IMR-90 (cell line): Measurements from ENCODE around the gene ZNF341. TPM values are rescaled to one million over a fixed set of nuclear protein-coding genes. Genes with fewer than 3 reads are reported as not detected.

Experiments
- ATAC-seq: fragments of 200-7000 bp; cut with Tn5 transposase; 2 replicates; pipeline ENCODE4 v1.9.1; 2020; ENCODE audit warnings: low read depth, mild to moderate bottlenecking, moderate library complexity
- BruUV-seq: library from RNA; stranded (reverse); fragments of 400-500 nt; replicated peaks from 2 replicates; lab custom pipeline; 2021; lab: Mats Ljungman, UMichigan
- CTCF ChIA-PET: fragments of 300-600 bp; formaldehyde crosslinking; extraction: SDS; loops from one replicate; lab custom pipeline; 2021; ENCODE audit warnings: antibody characterized with exemption; lab: Yijun Ruan, JAX
- POLR2A ChIA-PET: fragments of 300-600 bp; sonication (Branson Sonifier 250); formaldehyde crosslinking; loops from one replicate; lab custom pipeline; 2022; ENCODE audit warnings: antibody characterized with exemption; ENCODE audit not compliant: unreplicated experiment; lab: Charles Lee
- DNase-seq: peaks from one replicate; pipeline ENCODE4 v3.0.0; 2013
- H2AFZ ChIP-seq: replicated peaks from 2 replicates; pipeline ENCODE3; 2013; ENCODE audit warnings: low read length, mild to moderate bottlenecking; ENCODE audit not compliant: poor library complexity
- H2AK5ac ChIP-seq: 2 replicates; pipeline ENCODE4 v1.6.1; 2013; ENCODE audit warnings: low read depth, low read length, inconsistent platforms
- H2AK9ac ChIP-seq: replicated peaks from 2 replicates; pipeline ENCODE3; 2013; ENCODE audit warnings: mild to moderate bottlenecking, low read depth, low read length, moderate library complexity; ENCODE audit not compliant: poor library complexity
- H2BK120ac ChIP-seq: 2 replicates; pipeline ENCODE4 v1.6.1; 2013; ENCODE audit warnings: low read depth, low read length, inconsistent platforms
- H2BK15ac ChIP-seq: 3 replicates; pipeline ENCODE4 v1.6.1; 2013; ENCODE audit warnings: low read depth, low read length, inconsistent platforms
- H2BK20ac ChIP-seq: 2 replicates; pipeline ENCODE4 v1.6.1; 2013; ENCODE audit warnings: low read depth, mild to moderate bottlenecking, inconsistent platforms, low read length, moderate library complexity
- H2BK5ac ChIP-seq: 2 replicates; pipeline ENCODE4 v1.6.1; 2013; ENCODE audit warnings: mild to moderate bottlenecking, low read depth, low read length, inconsistent platforms; ENCODE audit not compliant: poor library complexity, severe bottlenecking
- H3K14ac ChIP-seq: replicated peaks from 2 replicates; pipeline ENCODE4 v1.6.1; 2013; ENCODE audit warnings: low read depth, low read length, inconsistent platforms
- H3K18ac ChIP-seq: 2 replicates; pipeline ENCODE4 v1.6.1; 2013; ENCODE audit warnings: low read depth, low read length, control low read depth
- H3K23ac ChIP-seq: 2 replicates; pipeline ENCODE4 v1.6.1; 2013; ENCODE audit warnings: low read depth, low read length, inconsistent platforms
- H3K27ac ChIP-seq: 2 replicates; pipeline ENCODE4 v1.5.1; 2013; ENCODE audit warnings: mild to moderate bottlenecking, control low read depth, low read length; ENCODE audit not compliant: insufficient read depth
- H3K27me3 ChIP-seq: 2 replicates; pipeline ENCODE4 v1.6.1; 2013; ENCODE audit warnings: low read length; ENCODE audit not compliant: control insufficient read depth, insufficient read depth
- H3K36me3 ChIP-seq: 2 replicates; pipeline ENCODE4 v1.6.1; 2013; ENCODE audit warnings: low read length, mixed read lengths; ENCODE audit not compliant: control insufficient read depth, insufficient read depth
- H3K4ac ChIP-seq: 2 replicates; pipeline ENCODE4 v1.6.1; 2013; ENCODE audit warnings: low read depth, low read length, inconsistent platforms
- H3K4me1 ChIP-seq: 2 replicates; pipeline ENCODE4 v1.6.1; 2013; ENCODE audit warnings: low read length, mixed read lengths; ENCODE audit not compliant: control insufficient read depth, insufficient read depth
- H3K4me2 ChIP-seq: 2 replicates; pipeline ENCODE4 v1.6.1; 2013; ENCODE audit warnings: low read depth, mild to moderate bottlenecking, control low read depth, low read length, moderate library complexity
- H3K4me3 ChIP-seq: 2 replicates; pipeline ENCODE4 v1.5.1; 2013; ENCODE audit warnings: low read depth, mild to moderate bottlenecking, control low read depth, low read length, moderate library complexity; ENCODE audit not compliant: insufficient read depth
- H3K56ac ChIP-seq: 2 replicates; pipeline ENCODE4 v1.6.1; 2013; ENCODE audit warnings: low read length, inconsistent platforms; ENCODE audit not compliant: insufficient read depth; ENCODE audit errors: extremely low read depth
- H3K79me1 ChIP-seq, 2 experiments: 2 replicates each; pipeline ENCODE4 v1.6.1; 2013; ENCODE audit warnings: low read length in 2 of 2, inconsistent platforms in 1 of 2, low read depth in 1 of 2
- H3K9ac ChIP-seq: 2 replicates; pipeline ENCODE4 v1.6.1; 2013; ENCODE audit warnings: low read depth, low read length, control low read depth
- H3K9me1 ChIP-seq: 2 replicates; pipeline ENCODE4 v1.6.1; 2013; ENCODE audit warnings: low read length, inconsistent platforms; ENCODE audit not compliant: insufficient read depth
- H3K9me3 ChIP-seq: 2 replicates; pipeline ENCODE4 v1.6.1; 2013; ENCODE audit warnings: low read length; ENCODE audit not compliant: control insufficient read depth, insufficient read depth
- H4K20me1 ChIP-seq: 2 replicates; pipeline ENCODE4 v1.6.1; 2013; ENCODE audit warnings: low read length, inconsistent platforms; ENCODE audit not compliant: insufficient read depth
- H4K5ac ChIP-seq: 2 replicates; pipeline ENCODE4 v1.6.1; 2013; ENCODE audit warnings: mild to moderate bottlenecking, low read depth, low read length, control low read depth
- H4K8ac ChIP-seq, 2 experiments: 2 replicates each; pipeline ENCODE4 v1.6.1; 2013; ENCODE audit warnings: low read depth in 2 of 2, low read length in 2 of 2, control low read depth in 1 of 2, inconsistent platforms in 1 of 2
- H4K91ac ChIP-seq: 2 replicates; pipeline ENCODE4 v1.6.1; 2013; ENCODE audit warnings: low read depth, low read length, inconsistent platforms; ENCODE audit not compliant: insufficient read depth
- BHLHE40 ChIP-seq: fragments of 150-350 bp; IDR thresholded peaks from 2 replicates; pipeline ENCODE4 v1.6.1; 2016; ENCODE audit warnings: mild to moderate bottlenecking, low read depth, low read length
- CEBPB ChIP-seq: IDR thresholded peaks from 2 replicates; pipeline ENCODE4 v1.6.1; 2012; ENCODE audit warnings: low read depth, low read length, improper control_type of control experiment
- CHD1 ChIP-seq: IDR thresholded peaks from 2 replicates; pipeline ENCODE4 v1.6.1; 2012; ENCODE audit warnings: low read depth, low read length, improper control_type of control experiment
- FOS ChIP-seq: fragments of 150-350 bp; IDR thresholded peaks from 2 replicates; pipeline ENCODE4 v1.6.1; 2016; ENCODE audit warnings: low read depth, low read length
- MAFK ChIP-seq: IDR thresholded peaks from 2 replicates; pipeline ENCODE4 v1.6.1; 2012; ENCODE audit warnings: low read depth, low read length, improper control_type of control experiment
- MAZ ChIP-seq: IDR thresholded peaks from 2 replicates; pipeline ENCODE4 v1.6.1; 2012; ENCODE audit warnings: low read depth, mild to moderate bottlenecking, low read length, improper control_type of control experiment, moderate library complexity, borderline replicate concordance
- MXI1 ChIP-seq: IDR thresholded peaks from 2 replicates; pipeline ENCODE4 v1.6.1; 2012; ENCODE audit warnings: low read depth, mild to moderate bottlenecking, low read length, moderate library complexity, borderline replicate concordance
- NFE2L2 ChIP-seq: fragments of 150-350 bp; IDR thresholded peaks from 2 replicates; pipeline ENCODE4 v1.6.1; 2016; ENCODE audit warnings: low read depth, mild to moderate bottlenecking, low read length
- POLR2A ChIP-seq: IDR thresholded peaks from 2 replicates; pipeline ENCODE4 v1.6.1; 2012; ENCODE audit warnings: mild to moderate bottlenecking, low read depth, low read length
- RAD21 ChIP-seq: IDR thresholded peaks from 2 replicates; pipeline ENCODE4 v1.6.1; 2012; ENCODE audit warnings: low read length, improper control_type of control experiment
- RCOR1 ChIP-seq: IDR thresholded peaks from 2 replicates; pipeline ENCODE4 v1.6.1; 2012; ENCODE audit warnings: mild to moderate bottlenecking, low read length, improper control_type of control experiment; ENCODE audit not compliant: insufficient replicate concordance
- RFX5 ChIP-seq: IDR thresholded peaks from 2 replicates; pipeline ENCODE4 v1.8.0; 2012; ENCODE audit warnings: low read depth, mild to moderate bottlenecking, low read length, moderate library complexity
- SMC3 ChIP-seq: fragments of 150-350 bp; IDR thresholded peaks from 2 replicates; pipeline ENCODE4 v1.6.1; 2016; ENCODE audit warnings: low read depth, mild to moderate bottlenecking, antibody characterized with exemption, low read length, moderate library complexity
- WGBS, 2 experiments: methylation state at CpG; one replicate each; pipeline versions ENCODE4 v1.1.5 to v1.1.7; 2013; ENCODE audit warnings: missing lambda C conversion rate in 2 of 2; ENCODE audit not compliant: insufficient read length in 1 of 2; ENCODE audit errors: extremely low coverage in 2 of 2; 5-methylcytosine and 5-hydroxymethylcytosine counted together
- dilution Hi-C: fragments of 300-500 bp; cut with HindIII; formaldehyde crosslinking; loops from one replicate; pipeline ENCODE4 v1.14.3; 2018; ENCODE audit warnings: low sequenced_read_pairs; ENCODE audit not compliant: unreplicated experiment
- in situ Hi-C: fragments of 300-500 bp; cut with MboI; formaldehyde crosslinking; loops from 3 replicates; pipeline ENCODE4 v1.14.3; 2019; ENCODE audit warnings: low sequenced_read_pairs, inconsistent platforms, mixed read lengths
- intact Hi-C: fragments of 100-400 bp; cut with micrococcal nuclease; formaldehyde crosslinking; loops from 2 replicates; pipeline ENCODE4 v1.10.0; 2022
- polyA plus RNA-seq, 3 experiments: library from polyadenylated mRNA; depleted of rRNA; stranded (reverse); fragments of >200 nt; gene quantifications; 2 replicates each; pipeline ENCODE4 v1.2.3, GENCODE V29; 2012; ENCODE audit warnings: low replicate concordance in 1 of 3
- total RNA-seq: library from RNA; depleted of rRNA; stranded (reverse); fragments of >200 nt; gene quantifications from 2 replicates; pipeline ENCODE4 v1.2.3, GENCODE V29; 2012
- TF ChIP-seq, protein P1 (sequence below): fragments of 150-350 bp; IDR thresholded peaks from 2 replicates; pipeline ENCODE4 v1.6.1; 2016; ENCODE audit warnings: low read depth, mild to moderate bottlenecking, low read length, moderate library complexity, borderline replicate concordance
- TF ChIP-seq, protein P2 (sequence below): conservative IDR thresholded peaks from 2 replicates; pipeline ENCODE4 v1.5.1; 2012; ENCODE audit warnings: mild to moderate bottlenecking, low read depth, low read length, improper control_type of control experiment
- TF ChIP-seq, protein P3 (sequence below): fragments of 150-350 bp; IDR thresholded peaks from 2 replicates; pipeline ENCODE4 v1.6.1; 2017; ENCODE audit warnings: mild to moderate bottlenecking, antibody characterized with exemption, low read length, low read depth

ZNF341 gene
- total and polyA plus RNA-seq, 2 of the 4 experiments (the other 2 are of a cell fraction) = 1.1 to 3.4 TPM

DNA sequence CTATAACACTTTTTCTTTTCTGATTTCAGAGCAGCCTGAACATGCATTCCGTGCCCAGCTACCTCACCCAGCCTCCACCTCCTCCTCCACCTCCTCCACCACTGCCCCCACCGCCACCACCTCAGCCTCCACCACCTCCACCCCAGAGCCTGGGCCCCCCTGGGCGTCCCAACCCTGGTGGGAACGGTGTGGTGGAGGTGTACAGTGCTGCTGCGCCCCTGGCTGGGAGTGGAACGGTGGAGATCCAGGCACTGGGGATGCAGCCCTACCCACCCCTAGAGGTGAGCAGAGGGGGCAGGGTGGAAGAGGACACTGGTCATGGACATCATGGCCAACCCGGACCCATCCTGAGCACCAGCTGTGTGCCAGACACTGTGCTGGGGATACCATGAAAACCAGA, 21.3 kb downstream of the ZNF341 start:
- Histone ChIP-seq H3K27me3 (no peaks in the 10 kb centered on the region), H3K4me2 (no peak overlapping the region), H3K9me1 (no peaks in the 10 kb centered on the region), H4K91ac (no peak overlapping the region), H3K36me3 (peaks cover 19% of the 10 kb centered on the region), H2BK15ac (no peak overlapping the region), H2AFZ (no peak overlapping the region), H3K4me3 (no peak overlapping the region), H2BK5ac (no peak overlapping the region), H3K23ac (no peak overlapping the region), H2BK120ac (no peak overlapping the region), H3K56ac (no peak overlapping the region), H3K79me1 (peaks cover 0 to 3% of the 10 kb centered on the region in 2 experiments; a peak in 1 of 4 replicates), H2AK5ac (no peak overlapping the region), H4K5ac (no peak overlapping the region), H3K14ac (no peak overlapping the region), H3K27ac (no peak overlapping the region), H3K18ac (no peak overlapping the region), H3K9ac (no peak overlapping the region), H4K20me1 (no peaks in the 10 kb centered on the region), H2AK9ac (no peak overlapping the region), H3K9me3 (0 out of 2 replicates have a peak, but pooled peaks cover 4% of the 10 kb centered on the region), H2BK20ac (no peak overlapping the region), H3K4ac (no peak overlapping the region), H3K4me1 (no peaks in the 10 kb centered on the region), H4K8ac (no peak overlapping the region)
- BruUV-seq = no TSS peak
- ChIA-PET CTCF (interaction anchor here (0.6 kb wide), 1 partner anchor 351 kb away, joined by 3 read pairs; no protein-coding TSS in a partner anchor), POLR2A (no interaction called here)
- in situ Hi-C loops = no loop called here
- ATAC-seq = no peak
- no peak for DNase-seq
- 100% methylated on average over 1 of the region's 7 CpGs; no CpG with 5 or more reads in 1 of the 2 experiments for WGBS, 2 experiments
- intact Hi-C loops = no loop called here
- dilution Hi-C loops = no loop called here
- TF ChIP-seq, protein P1, sequence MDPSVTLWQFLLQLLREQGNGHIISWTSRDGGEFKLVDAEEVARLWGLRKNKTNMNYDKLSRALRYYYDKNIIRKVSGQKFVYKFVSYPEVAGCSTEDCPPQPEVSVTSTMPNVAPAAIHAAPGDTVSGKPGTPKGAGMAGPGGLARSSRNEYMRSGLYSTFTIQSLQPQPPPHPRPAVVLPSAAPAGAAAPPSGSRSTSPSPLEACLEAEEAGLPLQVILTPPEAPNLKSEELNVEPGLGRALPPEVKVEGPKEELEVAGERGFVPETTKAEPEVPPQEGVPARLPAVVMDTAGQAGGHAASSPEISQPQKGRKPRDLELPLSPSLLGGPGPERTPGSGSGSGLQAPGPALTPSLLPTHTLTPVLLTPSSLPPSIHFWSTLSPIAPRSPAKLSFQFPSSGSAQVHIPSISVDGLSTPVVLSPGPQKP = no peak
- TF ChIP-seq, protein P2, sequence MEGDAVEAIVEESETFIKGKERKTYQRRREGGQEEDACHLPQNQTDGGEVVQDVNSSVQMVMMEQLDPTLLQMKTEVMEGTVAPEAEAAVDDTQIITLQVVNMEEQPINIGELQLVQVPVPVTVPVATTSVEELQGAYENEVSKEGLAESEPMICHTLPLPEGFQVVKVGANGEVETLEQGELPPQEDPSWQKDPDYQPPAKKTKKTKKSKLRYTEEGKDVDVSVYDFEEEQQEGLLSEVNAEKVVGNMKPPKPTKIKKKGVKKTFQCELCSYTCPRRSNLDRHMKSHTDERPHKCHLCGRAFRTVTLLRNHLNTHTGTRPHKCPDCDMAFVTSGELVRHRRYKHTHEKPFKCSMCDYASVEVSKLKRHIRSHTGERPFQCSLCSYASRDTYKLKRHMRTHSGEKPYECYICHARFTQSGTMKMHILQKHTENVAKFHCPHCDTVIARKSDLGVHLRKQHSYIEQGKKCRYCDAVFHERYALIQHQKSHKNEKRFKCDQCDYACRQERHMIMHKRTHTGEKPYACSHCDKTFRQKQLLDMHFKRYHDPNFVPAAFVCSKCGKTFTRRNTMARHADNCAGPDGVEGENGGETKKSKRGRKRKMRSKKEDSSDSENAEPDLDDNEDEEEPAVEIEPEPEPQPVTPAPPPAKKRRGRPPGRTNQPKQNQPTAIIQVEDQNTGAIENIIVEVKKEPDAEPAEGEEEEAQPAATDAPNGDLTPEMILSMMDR = no peak
- TF ChIP-seq MXI1 (no peak), NFE2L2 (no peak), SMC3 (no peak), BHLHE40 (no peak), FOS (no peak), MAFK (no peak), CEBPB (no peak), RFX5 (no peak), RCOR1 (no peak), MAZ (no peak), RAD21 (no peak), CHD1 (no peak), POLR2A (no peak)
- TF ChIP-seq, protein P3, sequence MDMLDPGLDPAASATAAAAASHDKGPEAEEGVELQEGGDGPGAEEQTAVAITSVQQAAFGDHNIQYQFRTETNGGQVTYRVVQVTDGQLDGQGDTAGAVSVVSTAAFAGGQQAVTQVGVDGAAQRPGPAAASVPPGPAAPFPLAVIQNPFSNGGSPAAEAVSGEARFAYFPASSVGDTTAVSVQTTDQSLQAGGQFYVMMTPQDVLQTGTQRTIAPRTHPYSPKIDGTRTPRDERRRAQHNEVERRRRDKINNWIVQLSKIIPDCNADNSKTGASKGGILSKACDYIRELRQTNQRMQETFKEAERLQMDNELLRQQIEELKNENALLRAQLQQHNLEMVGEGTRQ = no peak
